ENCODE data around the gene KAT7. TPM values are rescaled to one million over a fixed set of nuclear protein-coding genes. Genes with fewer than 3 reads are reported as not detected.

Gene KAT7
- total RNA-seq, 1 donor from 2014 or later, result 72.0 TPM

DNA sequence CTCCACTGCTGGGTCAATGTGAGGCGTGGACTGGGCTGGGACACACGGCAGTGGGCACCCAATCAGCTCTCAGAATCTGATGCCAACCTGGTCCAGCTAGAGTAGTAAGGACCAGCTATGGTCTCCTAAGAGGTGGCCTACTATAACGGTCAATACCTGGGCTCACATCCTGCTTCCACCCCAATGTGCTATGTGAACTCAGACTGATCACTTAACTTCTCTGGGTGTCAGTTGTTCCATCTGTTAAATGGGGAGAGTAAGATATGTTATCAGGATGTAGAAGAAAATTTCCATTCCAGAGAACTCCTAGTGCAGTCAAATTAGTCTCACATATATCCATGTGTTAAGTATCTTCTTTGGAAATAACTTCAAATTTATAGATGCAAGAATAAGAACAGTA is 38.8 kb upstream of the KAT7 start:
- Mint-ChIP-seq H3K36me3 (ENCODE audit: insufficient read depth) (peaks cover 2% of the 10 kb centered on the region), H3K27me3 (no peaks in the 10 kb centered on the region), H3K27ac (no peak overlapping the region), H3K4me1 (ENCODE audit: low read depth) (peaks cover 1% of the 10 kb centered on the region), H3K9me3 (ENCODE audit: low read depth) (no peaks in the 10 kb centered on the region), H3K4me3 (ENCODE audit: low read depth) (no peak overlapping the region)
- TF ChIP-seq CTCF (IDR thresholded peaks at IDR 0.05; ENCODE audit: unreplicated experiment), result no peak
- DNase-seq (ENCODE audit: low spot score, unreplicated experiment), result no peak

- no peaks in the 10 kb centered on the region for H3K27me3 Mint-ChIP-seq
- no peak overlapping the region for H3K4me3 Mint-ChIP-seq (ENCODE audit: low read depth)
- DNase-seq (ENCODE audit: low spot score, unreplicated experiment), result no peak
- peaks cover 2% of the 10 kb centered on the region for H3K36me3 Mint-ChIP-seq (ENCODE audit: insufficient read depth)
- TF ChIP-seq CTCF (IDR thresholded peaks at IDR 0.05; ENCODE audit: unreplicated experiment), result no peak
- H3K27ac Mint-ChIP-seq, result no peak overlapping the region
- no peaks in the 10 kb centered on the region for H3K9me3 Mint-ChIP-seq (ENCODE audit: low read depth)
- H3K4me1 Mint-ChIP-seq (ENCODE audit: low read depth), result no peaks in the 10 kb centered on the region
Measured at GRCh38 chr17:49752508-49752907, 36.0 kb upstream of the KAT7 start.

DNA sequence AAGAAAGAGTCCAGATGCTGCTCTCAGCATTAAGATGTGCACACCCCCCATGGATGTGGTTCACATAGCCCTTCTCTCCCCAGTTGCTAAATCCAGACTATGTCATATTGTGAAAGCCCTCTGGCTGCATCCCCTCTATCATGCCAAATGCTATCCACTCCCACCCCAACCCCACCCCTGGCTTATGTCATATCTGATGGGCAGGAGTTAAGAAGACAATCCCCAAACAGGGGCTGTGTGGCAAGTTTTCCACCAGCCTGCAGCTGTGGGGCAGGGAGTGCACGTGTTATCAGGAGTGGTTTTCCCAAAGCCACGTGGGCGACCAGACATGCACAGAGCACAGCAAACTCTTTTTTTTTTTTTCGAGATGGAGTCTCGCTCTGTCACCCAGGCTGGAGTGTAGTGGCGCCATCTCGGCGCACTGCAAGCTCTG is 34.5 kb upstream of the KAT7 start:
- no peak for TF ChIP-seq CTCF (IDR thresholded peaks at IDR 0.05; ENCODE audit: unreplicated experiment)
- Mint-ChIP-seq H3K9me3 (ENCODE audit: low read depth) (no peaks in the 10 kb centered on the region), H3K36me3 (ENCODE audit: insufficient read depth) (peaks cover 2% of the 10 kb centered on the region), H3K4me3 (ENCODE audit: low read depth) (no peak overlapping the region), H3K27me3 (no peaks in the 10 kb centered on the region), H3K4me1 (ENCODE audit: low read depth) (no peaks in the 10 kb centered on the region), H3K27ac (no peak overlapping the region)
- no peak for DNase-seq (ENCODE audit: low spot score, unreplicated experiment)

DNA sequence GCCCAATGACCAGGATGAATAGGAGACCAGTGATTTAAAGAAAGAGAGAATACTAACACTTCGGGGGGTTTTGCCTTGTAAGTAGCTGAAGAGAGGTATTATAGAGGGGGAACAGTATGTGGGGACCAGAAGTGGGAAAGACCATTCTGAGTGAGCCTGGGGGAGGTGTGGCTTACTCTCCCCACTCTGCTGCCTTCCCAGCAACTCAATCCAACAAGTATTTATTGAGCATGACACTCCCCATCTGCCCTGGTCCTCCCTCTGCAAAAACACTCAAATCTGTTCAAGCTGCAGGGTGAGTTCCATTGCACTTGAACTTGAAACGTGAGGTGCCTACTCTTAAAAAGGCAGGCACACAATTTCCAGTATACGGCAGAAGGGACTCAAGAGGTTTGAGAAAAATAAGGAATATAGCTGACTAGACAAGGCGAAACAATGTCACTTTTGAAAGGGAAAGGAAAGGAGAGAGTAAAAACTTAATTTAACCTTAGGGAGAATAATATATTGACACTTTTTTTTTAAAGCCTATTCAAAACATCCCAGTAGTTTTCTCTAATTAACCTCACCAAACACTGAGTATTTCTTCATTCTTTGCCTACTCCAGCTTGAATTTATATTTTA is 32.7 kb upstream of the KAT7 start:
- Mint-ChIP-seq H3K9me3 (ENCODE audit: low read depth) (no peaks in the 10 kb centered on the region), H3K4me1 (ENCODE audit: low read depth) (no peaks in the 10 kb centered on the region), H3K36me3 (ENCODE audit: insufficient read depth) (peaks cover 2% of the 10 kb centered on the region), H3K27ac (no peak overlapping the region), H3K4me3 (ENCODE audit: low read depth) (no peak overlapping the region), H3K27me3 (no peaks in the 10 kb centered on the region)
- no peak for TF ChIP-seq CTCF (IDR thresholded peaks at IDR 0.05; ENCODE audit: unreplicated experiment)
- no peak for DNase-seq (ENCODE audit: low spot score, unreplicated experiment)

DNA sequence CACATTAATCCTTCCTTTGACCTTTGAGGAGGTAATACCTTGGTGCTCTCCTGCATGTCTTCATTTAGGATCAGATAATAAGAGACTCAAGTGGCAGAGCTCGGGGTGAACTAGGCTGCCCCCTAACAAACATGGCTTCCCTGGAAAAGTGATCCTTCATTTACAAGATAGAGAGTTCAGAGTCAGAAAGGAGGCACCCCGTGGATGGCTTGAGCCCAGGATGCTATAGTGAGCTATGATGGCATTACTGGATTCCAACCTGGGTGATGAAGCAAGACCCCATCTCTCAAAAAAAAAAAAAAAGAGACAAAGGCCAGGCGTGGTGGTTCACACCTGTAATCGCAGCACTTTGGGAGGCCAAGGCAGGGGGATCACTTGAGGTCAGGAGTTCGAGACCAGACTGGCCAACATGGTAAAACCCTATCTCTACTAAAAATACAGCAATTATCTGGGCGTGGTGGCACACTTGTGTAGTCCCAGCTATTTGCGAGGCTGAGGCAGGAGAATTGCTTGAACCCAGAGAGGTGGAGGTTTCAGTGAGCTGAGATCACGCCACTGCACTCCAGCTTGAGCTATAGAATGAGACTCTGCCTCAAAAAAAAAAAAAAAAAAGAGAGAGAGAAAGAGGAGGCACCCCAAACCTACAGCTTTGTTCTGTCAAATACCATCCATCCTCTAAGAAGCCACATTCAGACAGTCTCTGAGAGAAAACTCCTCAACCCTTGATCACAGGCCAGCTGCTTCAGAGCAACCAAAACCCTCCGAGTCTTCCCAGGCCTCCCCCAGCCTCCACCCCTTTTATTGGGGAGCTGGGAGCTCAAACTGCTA is 31.9 kb upstream of the KAT7 start:
- H3K4me3 Mint-ChIP-seq (ENCODE audit: low read depth), result no peak overlapping the region

More for the DNA sequence above, 31.9 kb upstream of the KAT7 start:
- Mint-ChIP-seq H3K36me3 (ENCODE audit: insufficient read depth) (peaks cover 2% of the 10 kb centered on the region), H3K4me1 (ENCODE audit: low read depth) (no peaks in the 10 kb centered on the region), H3K27ac (no peak overlapping the region), H3K27me3 (no peaks in the 10 kb centered on the region), H3K9me3 (ENCODE audit: low read depth) (no peaks in the 10 kb centered on the region)
- DNase-seq (ENCODE audit: low spot score, unreplicated experiment), result no peak
- TF ChIP-seq CTCF (IDR thresholded peaks at IDR 0.05; ENCODE audit: unreplicated experiment), result no peak
